ENCODE measurements around the gene TMEM151B. TPM values are rescaled to one million over a fixed set of nuclear protein-coding genes. Genes with fewer than 3 reads are reported as not detected.
A peak's percentile ranks its signal among the peaks of the same experiment; 100 is the strongest.

TMEM151B gene
- total and polyA plus RNA-seq, 2 experiments from 2014 or later: 0.30 TPM

DNA sequence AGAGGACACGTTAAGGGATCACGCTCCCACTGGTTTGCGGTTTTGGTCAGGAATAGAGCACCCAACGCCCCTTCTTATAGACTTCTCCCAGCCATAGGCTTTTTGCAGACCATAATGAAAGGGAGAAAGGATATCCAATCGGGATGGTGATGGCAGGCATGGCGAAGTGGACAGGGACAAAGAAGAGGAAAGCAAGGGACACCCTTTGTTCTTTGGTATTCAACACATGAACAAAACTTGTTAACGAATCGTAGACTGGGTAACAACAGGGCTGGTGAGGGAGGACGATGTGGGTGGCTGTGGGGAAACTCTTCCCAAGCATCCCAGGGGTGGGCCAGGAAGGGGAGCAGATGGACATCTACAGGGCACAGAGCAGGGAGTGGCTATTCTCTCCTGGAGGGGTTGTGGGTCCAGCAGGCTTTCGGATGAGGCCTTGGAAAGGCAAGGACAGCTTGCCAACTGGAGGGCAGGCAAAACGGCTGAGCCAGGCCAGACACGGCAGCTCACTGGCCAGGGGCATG is 24.8 kb upstream of the TMEM151B start:
- H2AFZ ChIP-seq: peak overlapping the region; percentile 88

DNA sequence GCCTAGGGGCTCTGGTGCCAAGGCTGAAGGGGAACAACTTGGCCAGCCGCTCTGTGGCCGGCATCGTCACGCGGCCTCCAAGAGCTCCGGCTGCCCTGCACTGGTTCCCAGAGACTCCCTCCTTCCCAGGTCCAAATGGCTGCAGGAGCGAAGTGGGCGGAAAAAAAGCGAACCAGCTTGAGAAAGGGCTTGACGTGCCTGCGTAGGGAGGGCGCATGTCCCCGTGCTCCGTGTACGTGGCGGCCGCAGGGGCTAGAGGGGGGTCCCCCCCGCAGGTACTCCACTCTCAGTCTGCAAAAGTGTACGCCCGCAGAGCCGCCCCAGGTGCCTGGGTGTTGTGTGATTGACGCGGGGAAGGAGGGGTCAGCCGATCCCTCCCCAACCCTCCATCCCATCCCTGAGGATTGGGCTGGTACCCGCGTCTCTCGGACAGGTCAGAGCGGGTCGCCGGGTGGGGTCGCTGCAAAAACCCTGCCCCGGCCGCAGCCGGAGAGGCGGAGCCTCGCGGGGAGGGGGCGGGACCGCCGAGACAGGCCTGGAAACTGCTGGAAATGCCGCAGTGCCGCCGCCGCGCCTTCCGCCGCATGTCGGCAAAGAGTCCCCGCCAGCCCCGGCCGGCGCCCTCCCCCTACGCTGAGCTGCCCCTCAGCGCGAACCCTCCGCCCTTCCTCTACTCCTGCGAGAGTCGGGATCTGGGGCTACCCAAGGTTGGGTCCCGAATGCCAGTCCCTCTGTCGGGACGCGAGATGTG is 24.2 kb upstream of the TMEM151B start:
- TF ChIP-seq EZH2phosphoT487 (IDR thresholded peaks at IDR 0.05; ENCODE audit: low read depth, severe bottlenecking, unreplicated experiment) (no peak), EZH2 (IDR thresholded peaks at IDR 0.05; ENCODE audit: borderline replicate concordance) (no peak)
- TF ChIP-seq, protein P1, sequence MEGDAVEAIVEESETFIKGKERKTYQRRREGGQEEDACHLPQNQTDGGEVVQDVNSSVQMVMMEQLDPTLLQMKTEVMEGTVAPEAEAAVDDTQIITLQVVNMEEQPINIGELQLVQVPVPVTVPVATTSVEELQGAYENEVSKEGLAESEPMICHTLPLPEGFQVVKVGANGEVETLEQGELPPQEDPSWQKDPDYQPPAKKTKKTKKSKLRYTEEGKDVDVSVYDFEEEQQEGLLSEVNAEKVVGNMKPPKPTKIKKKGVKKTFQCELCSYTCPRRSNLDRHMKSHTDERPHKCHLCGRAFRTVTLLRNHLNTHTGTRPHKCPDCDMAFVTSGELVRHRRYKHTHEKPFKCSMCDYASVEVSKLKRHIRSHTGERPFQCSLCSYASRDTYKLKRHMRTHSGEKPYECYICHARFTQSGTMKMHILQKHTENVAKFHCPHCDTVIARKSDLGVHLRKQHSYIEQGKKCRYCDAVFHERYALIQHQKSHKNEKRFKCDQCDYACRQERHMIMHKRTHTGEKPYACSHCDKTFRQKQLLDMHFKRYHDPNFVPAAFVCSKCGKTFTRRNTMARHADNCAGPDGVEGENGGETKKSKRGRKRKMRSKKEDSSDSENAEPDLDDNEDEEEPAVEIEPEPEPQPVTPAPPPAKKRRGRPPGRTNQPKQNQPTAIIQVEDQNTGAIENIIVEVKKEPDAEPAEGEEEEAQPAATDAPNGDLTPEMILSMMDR (IDR thresholded peaks at IDR 0.05; ENCODE audit: poor library complexity): peak; percentile 48
- 2% methylated on average over 26 of the region's 62 CpGs for WGBS (ENCODE audit: low lambda C conversion rate, missing lambda C conversion rate)
- DNase-seq (ENCODE audit: low spot score): peak; percentile 92
- no peaks in the 10 kb centered on the region for H3K27me3 ChIP-seq
- H3K27ac ChIP-seq: peak overlapping the region; percentile 98
- H3K4me3 ChIP-seq: peak overlapping the region; percentile 70
- H3K36me3 ChIP-seq (replicated peaks; ENCODE audit: insufficient read depth, low read depth): no peaks in the 10 kb centered on the region
- no peaks in the 10 kb centered on the region for H3K9me3 ChIP-seq (ENCODE audit: low read depth)
- peaks cover 41% of the 10 kb centered on the region for H3K79me2 ChIP-seq
- H2AFZ ChIP-seq: peak overlapping the region; percentile 88
- H3K9me2 ChIP-seq (replicated peaks; ENCODE audit: insufficient read depth): no peaks in the 10 kb centered on the region
- peaks cover 16% of the 10 kb centered on the region for H3K4me1 ChIP-seq (ENCODE audit: insufficient read depth)
- peak overlapping the region; percentile 88 for H3K4me2 ChIP-seq
- H4K20me1 ChIP-seq (ENCODE audit: insufficient read depth, poor library complexity, severe bottlenecking): peaks cover 41% of the 10 kb centered on the region

More for the DNA sequence above, 24.8 kb upstream of the TMEM151B start:
- Histone ChIP-seq H3K27ac (peak overlapping the region; percentile 98), H3K27me3 (no peaks in the 10 kb centered on the region), H3K4me1 (ENCODE audit: insufficient read depth) (peaks cover 16% of the 10 kb centered on the region), H3K79me2 (peaks cover 35% of the 10 kb centered on the region), H3K9me3 (ENCODE audit: low read depth) (no peaks in the 10 kb centered on the region), H3K4me2 (peak overlapping the region; percentile 88), H4K20me1 (ENCODE audit: insufficient read depth, poor library complexity, severe bottlenecking) (peaks cover 34% of the 10 kb centered on the region), H3K4me3 (peak overlapping the region; percentile 70), H3K9me2 (replicated peaks; ENCODE audit: insufficient read depth) (no peaks in the 10 kb centered on the region), H3K36me3 (replicated peaks; ENCODE audit: insufficient read depth, low read depth) (no peaks in the 10 kb centered on the region)
- DNase-seq (ENCODE audit: low spot score): no peak
- TF ChIP-seq EZH2phosphoT487 (IDR thresholded peaks at IDR 0.05; ENCODE audit: low read depth, severe bottlenecking, unreplicated experiment) (no peak), EZH2 (IDR thresholded peaks at IDR 0.05; ENCODE audit: borderline replicate concordance) (no peak)
- TF ChIP-seq, protein P1 (IDR thresholded peaks at IDR 0.05; ENCODE audit: poor library complexity): no peak
- WGBS (ENCODE audit: low lambda C conversion rate, missing lambda C conversion rate): 80% methylated on average over 12 of the region's 12 CpGs

DNA sequence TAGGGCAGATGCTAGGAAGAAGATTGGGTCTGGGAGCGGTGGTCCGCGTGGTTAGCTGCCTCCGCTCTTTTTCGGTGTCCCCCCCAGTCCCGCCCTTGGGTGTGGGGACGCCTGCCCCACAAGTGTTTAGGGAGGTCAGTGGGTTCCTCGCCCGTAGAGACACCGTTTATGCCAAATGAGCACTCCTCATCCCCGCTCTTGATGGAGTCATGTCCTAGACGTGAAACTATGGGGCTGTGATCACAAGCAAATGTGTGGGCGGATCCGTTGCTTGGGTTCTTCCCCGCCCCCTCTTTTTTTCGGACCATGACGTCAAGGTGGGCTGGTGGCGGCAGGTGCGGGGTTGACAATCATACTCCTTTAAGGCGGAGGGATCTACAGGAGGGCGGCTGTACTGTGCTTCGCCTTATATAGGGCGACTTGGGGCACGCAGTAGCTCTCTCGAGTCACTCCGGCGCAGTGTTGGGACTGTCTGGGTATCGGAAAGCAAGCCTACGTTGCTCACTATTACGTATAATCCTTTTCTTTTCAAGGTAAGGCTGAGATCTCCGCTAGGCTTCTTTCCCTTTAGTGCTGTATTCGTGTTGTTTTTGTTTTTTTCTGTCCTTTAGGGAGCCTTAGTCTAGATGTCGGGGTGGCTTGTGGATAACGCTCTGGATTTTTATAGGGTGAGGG is 23.4 kb upstream of the TMEM151B start, which contains the start of gene HSP90AB1:
HSP90AB1 (plus strand) TSS at position 439 of the 675 bp plus-strand sequence. CDS start 1,529 bp downstream, outside the sequence.
- H3K36me3 ChIP-seq (replicated peaks; ENCODE audit: insufficient read depth, low read depth): no peaks in the 10 kb centered on the region
- H4K20me1 ChIP-seq (ENCODE audit: insufficient read depth, poor library complexity, severe bottlenecking): peaks cover 48% of the 10 kb centered on the region
- H3K4me3 ChIP-seq: peak within 1 kb of the TSS; percentile 99
- H3K27ac ChIP-seq: peak within 1 kb of the TSS; percentile 98
- TF ChIP-seq EZH2 (IDR thresholded peaks at IDR 0.05; ENCODE audit: borderline replicate concordance): no peak
- no peak for TF ChIP-seq EZH2phosphoT487 (IDR thresholded peaks at IDR 0.05; ENCODE audit: low read depth, severe bottlenecking, unreplicated experiment)
- TF ChIP-seq, protein P1 (IDR thresholded peaks at IDR 0.05; ENCODE audit: poor library complexity): no peak
- peak; percentile 98 for DNase-seq (ENCODE audit: low spot score)
- H2AFZ ChIP-seq: peak within 1 kb of the TSS; percentile 88
- H3K79me2 ChIP-seq: peaks cover 49% of the 10 kb centered on the region
- peak within 1 kb of the TSS; percentile 88 for H3K4me2 ChIP-seq
- H3K9me2 ChIP-seq (replicated peaks; ENCODE audit: insufficient read depth): no peaks in the 10 kb centered on the region
- no peaks in the 10 kb centered on the region for H3K9me3 ChIP-seq (ENCODE audit: low read depth)
- H3K27me3 ChIP-seq: no peaks in the 10 kb centered on the region
- peaks cover 16% of the 10 kb centered on the region for H3K4me1 ChIP-seq (ENCODE audit: insufficient read depth)
- WGBS (ENCODE audit: low lambda C conversion rate, missing lambda C conversion rate): under 1% methylated on average over 33 of the region's 34 CpGs
